Sigmoid colon (tissue), 4 donors: ENCODE results near the gene MLN.

Source experiments
- EP300 ChIP-seq, 4 donors: sonication (generic); formaldehyde crosslinking; IDR thresholded peaks; one replicate each; pipeline ENCODE4 v1.6.1; 2017; ENCODE audit warnings: antibody characterized with exemption in 4 of 4
- TF ChIP-seq, protein P1 (sequence below), 4 experiments: fragments of 450-650 bp in 3 of 4; fragments of 200-600 bp in 1 of 4; IDR thresholded peaks; one replicate each; pipeline ENCODE4 v1.5.1; 2016 to 2019; ENCODE audit warnings: antibody characterized with exemption in 4 of 4, mild to moderate bottlenecking in 3 of 4, moderate library complexity in 2 of 4

DNA sequence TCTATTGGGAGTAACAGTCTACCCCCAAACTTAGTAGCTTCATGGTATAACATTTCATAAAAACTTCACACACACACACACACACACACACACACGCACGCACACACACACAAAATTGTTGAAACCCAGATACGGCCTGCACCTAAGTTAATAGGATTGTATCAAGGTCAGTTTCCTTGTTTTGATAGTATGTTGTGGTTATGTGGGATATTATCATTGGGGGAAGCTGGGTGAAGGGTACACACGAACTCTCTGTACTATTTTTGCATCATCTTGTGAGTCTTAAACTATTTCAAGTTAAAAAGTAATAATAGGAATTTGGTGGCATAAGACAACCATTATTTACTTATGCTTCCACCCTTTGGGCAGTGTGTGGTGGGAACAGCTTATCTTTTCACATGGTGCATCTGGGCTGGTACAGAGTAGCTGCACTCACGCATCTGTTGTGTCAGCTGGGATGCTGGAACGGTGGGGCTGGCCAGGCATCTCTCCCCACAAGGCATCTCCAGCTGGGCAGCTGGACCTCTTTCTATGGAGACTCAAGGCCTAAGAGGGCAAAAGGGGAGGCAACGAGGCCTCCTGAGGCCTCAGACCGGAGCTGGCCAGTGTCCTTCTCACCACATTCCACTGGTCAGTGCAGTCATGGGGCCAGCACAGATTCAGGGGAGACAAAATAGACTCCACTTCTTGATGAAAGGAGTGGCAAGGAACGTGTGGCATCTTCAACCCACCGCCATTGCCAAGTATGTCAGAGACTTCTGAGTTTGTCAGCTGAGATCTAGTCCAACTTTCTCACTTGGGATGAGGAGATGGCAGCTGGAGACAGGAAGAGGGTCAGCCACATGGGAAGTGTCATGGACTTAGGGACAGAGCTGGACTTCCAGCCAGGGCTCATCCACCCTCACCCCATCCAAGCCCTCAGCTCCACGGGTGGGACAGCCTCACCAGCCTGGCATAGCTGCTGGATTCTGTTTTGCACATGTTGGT is 36.6 kb downstream of the MLN start:
- TF ChIP-seq EP300 (IDR thresholded peaks at IDR 0.05): no peak
- TF ChIP-seq, protein P1, sequence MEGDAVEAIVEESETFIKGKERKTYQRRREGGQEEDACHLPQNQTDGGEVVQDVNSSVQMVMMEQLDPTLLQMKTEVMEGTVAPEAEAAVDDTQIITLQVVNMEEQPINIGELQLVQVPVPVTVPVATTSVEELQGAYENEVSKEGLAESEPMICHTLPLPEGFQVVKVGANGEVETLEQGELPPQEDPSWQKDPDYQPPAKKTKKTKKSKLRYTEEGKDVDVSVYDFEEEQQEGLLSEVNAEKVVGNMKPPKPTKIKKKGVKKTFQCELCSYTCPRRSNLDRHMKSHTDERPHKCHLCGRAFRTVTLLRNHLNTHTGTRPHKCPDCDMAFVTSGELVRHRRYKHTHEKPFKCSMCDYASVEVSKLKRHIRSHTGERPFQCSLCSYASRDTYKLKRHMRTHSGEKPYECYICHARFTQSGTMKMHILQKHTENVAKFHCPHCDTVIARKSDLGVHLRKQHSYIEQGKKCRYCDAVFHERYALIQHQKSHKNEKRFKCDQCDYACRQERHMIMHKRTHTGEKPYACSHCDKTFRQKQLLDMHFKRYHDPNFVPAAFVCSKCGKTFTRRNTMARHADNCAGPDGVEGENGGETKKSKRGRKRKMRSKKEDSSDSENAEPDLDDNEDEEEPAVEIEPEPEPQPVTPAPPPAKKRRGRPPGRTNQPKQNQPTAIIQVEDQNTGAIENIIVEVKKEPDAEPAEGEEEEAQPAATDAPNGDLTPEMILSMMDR (IDR thresholded peaks at IDR 0.05): no peak
